Measurements from ENCODE around the gene TRAPPC2L.
A peak's percentile ranks its signal among the peaks of the same experiment; 100 is the strongest.

TRAPPC2L gene

DNA sequence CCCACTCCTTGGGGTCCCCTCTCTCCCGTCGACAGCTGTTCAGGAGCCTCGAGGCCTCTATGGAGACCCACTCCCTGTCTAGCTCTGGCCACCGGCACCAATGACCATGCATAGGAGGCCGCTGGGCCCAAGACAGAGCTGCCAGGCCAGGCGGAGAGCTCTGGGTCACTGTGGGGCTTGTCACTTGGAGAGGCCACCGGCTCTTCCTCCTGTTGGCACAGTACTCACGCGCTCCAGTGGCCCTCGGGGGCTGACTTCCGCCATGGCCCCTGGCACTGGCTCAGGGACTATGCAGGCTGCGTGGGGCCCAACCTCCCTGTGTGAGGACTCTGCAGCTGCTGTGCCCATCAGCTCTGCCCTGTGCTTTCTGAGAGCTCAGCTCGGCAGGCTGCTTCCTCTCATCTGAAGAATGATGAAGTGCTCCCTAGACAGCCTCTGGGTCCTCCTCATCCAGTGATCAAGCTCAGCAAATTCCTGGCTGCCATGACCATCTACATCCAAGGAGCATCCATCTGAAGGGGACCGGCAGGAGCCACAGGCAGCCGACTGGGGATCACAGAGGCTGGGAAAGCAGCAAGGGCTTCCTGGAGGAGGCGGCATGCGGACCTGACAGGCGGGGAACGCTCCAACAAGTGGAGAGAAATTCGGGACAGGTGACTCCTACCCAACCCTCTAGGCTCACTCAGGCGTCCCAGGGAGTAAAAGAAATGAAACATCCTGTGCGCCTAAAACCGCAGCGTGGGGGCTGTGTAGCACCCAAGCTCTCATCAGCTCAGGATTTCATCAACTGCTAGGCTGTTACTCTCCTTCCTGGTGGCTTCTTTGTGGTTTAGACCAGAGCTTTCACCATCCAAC lies 17.0 kb upstream of the TRAPPC2L start:
- DNase-seq, result no peak

DNA sequence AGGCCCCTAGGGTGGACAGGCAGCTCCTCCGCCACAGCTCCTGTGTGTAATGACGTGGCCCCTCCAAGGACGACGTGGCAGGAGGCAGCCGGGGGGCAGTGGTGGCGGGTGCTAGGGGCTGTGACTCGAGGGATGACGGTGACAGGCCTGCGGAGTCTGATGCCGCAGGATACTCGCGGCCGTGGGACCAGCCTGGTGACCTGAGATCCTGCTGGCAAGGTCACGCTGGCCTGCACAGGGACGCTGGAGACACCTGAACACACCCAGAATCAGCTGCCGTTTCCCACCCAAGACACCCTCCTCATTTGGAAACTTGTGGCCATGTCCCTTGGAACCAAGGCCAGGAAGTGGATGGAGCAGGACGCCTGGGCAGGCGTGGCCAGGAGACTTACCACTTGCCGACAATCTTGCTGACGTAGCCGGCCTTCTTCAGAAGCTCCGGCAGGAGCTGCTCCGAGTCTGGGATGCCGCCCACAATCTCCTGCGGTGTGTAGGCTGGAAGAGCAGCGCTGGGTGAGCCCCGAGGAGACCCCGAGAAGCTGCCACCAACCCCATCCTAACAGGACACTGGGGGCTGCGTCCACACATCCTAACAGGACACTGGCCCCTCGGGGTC lies 16.2 kb upstream of the TRAPPC2L start:
- DNase-seq, result no peak

- no peak for DNase-seq
Measured at GRCh38 chr16:88841521-88842307, 15.2 kb upstream of the TRAPPC2L start.

- no peak for DNase-seq
Measured at GRCh38 chr16:88842308-88842756, 14.6 kb upstream of the TRAPPC2L start.

DNA sequence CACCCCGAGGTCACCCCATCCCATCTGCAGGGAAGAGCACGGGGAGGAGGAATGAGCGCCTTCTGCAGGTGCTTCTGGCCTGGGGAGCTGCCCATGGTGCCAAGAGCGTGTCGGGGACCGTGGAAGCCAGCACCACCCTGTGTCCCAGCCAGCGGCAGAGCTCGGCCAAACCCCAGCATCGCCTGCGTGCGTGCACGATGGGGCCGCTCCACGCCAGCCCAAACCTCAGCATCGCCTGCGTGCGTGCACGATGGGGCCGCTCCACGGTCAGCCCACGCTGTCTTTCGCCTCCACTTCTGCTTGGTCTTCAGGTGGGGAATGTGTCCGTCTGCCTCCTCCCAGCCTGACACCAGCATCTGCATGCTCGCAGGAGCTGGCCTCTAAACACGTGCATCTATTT lies 14.1 kb upstream of the TRAPPC2L start:
- DNase-seq, result no peak

DNA sequence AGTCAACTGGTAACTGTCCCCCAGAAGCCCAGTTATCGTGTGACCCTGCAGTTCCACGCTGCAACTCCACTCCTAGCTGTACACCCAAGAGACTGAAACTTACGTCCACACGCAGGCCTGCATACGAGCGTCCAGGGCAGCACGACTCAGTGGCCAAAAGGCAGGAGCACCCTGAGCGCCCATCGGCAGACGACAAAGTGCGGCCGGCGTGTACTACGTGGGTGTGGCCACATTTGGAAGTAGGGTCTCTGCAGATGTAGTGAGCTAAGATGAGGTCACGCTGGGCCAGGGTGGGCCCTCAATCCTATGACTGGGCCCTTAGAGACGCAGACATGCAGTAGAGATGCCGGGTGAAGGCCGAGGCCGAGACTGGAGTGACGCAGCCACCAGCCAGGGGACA lies 13.7 kb upstream of the TRAPPC2L start:
- DNase-seq, result no peak

- no peak for DNase-seq
Measured at GRCh38 chr16:88844419-88845036, 12.4 kb upstream of the TRAPPC2L start.

DNA sequence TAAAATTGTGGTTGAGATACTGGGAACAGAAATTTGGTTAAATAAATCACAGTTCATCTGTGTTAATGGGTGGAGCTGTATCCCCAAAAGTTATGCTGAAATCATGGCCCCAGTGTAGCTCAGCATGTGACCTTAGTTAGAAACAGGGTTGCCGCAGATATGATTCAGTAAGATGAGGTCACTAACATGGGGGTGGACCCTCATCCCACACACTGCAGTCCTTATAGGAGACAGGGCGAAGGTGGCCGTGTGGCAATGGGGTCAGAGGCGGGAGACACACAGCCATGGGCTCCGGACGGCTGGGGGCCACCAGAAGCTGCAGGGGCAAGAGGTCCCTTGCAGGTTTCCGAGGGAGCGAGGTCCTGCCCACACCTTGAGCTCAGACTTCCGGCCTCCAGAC lies 10.8 kb upstream of the TRAPPC2L start:
- no peak for DNase-seq

DNA sequence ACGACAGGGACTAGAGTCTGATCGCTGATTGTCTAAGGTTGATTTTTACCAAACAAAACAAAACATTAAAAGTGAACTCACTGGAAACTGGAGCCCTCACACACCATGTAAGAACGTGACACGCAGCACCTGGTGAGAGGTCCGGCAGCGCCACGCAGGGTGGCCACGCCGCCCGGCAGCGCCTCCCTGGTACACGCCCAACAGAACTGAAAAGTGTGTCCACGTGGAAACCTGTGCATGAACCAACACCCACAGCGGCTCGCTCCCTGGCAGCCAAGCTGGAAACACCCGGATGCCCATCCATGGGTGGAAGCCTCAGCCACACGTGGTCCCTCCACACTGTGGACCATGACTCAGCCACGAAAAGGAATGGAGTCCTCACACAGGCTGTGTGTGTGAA lies 9.3 kb upstream of the TRAPPC2L start:
- no peak for DNase-seq

DNA sequence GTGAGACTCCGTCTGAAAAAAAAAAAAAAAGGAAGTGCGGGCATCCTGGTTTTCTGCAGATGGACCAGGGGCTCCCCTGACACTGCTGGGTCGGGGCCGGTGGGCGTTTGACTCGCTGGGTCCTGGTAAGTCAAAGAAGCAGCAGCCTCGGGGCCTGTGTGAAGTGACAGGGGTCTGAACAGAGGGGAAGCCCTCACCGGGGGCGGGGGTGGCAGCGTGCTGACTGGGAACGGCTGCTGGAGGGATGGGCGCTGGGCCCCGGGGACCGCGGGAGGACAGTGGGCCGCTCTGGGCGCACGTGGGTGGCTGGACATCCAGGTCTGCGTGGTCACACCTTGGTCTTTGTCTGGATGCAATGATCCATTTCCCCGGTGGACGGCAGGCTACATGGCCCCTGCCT lies 8.4 kb upstream of the TRAPPC2L start:
- DNase-seq, result no peak

DNA sequence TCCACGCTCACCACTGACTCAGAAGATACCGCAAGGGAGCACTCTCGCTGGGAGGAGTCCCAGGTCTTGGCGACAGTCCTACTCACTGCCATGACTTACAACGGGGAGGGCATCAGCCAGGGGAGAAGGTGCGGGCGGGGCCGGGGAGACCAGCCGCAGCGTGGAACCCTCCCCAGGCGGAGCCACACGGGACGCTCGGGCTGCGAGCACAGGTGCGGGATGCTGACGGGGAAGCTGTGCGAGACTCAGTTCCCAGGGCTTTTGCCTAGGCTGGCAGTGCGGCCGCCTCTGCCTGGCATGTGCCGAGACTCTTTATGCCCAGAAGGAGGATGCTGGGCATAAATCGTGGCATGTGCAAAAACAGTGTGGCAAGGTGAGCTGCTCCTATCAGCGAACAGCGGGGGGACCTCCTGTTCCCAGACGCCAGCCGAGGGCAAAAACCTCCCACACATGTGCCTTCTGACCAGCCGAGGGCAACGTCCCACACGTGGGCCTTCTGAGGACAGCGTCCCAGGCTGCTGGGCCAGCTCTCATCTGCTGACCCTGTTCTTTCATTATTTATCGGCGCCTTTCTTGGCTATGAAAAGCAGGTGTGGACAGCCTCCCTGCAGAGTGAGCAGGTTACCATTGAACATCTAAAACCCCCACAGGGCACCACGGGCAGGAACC lies 6.3 kb upstream of the TRAPPC2L start:
- DNase-seq, result no peak

DNA sequence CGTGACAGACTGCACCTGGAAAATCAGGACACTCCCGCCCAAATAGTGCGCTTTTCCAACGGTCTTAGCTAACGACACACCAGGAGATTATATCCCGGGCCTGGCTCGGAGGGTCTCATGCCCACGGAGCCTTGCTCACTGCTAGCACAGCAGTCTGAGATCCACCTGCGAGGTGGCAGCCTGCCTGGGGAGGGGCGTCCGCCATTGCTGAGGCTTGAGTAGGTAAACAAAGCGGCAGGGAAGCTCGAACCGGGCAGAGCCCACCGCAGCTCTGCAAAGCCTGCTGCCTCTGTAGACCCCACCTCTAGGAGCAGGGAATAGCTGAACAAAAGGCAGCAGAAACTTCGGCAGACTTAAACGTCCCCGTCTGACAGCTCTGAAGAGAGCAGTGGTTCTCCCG lies 5.3 kb upstream of the TRAPPC2L start:
- DNase-seq, result no peak

GRCh38 chr16:88853325-88853941 lies 3.5 kb upstream of the TRAPPC2L start:
- no peak for DNase-seq

DNA sequence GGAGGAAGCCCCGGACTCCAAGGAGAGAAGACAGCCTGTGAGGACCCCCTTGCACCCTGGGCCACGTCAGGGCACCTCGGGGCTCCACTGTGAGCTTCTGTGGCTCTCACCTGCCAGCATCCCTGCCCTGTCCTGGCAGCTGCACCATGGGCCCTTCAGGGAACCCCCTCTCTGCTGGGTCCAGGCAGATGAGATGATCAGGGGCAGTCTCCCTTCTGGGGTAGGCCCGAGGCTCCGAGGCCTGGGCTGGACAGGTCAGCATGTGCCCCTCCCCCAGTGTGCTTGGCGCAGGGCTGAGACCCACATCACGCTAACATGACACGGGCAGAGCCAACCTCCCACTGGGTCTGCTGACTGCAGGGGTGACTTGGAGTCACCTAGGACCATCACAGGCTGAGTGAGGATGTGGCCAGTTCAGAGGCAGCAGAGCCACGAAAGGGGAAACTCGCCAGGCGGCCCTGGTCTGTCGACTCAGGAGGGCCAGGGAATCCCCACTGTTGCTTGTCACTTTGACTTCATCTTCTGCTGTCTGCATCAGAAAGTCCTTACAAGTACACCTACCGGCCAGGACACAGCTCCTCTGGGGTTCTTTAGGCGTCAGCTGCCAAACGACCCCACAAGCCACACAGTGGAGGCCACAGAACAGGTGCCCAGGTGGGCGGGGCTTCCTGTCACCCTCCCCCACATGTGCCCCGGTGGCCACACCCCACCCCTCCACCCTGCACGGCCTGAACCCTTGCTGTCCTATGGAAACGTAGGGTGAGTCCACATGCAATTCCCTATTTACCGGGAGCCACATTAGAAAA lies 2.4 kb upstream of the TRAPPC2L start:
- peak; percentile 10 to 14 for DNase-seq

DNA sequence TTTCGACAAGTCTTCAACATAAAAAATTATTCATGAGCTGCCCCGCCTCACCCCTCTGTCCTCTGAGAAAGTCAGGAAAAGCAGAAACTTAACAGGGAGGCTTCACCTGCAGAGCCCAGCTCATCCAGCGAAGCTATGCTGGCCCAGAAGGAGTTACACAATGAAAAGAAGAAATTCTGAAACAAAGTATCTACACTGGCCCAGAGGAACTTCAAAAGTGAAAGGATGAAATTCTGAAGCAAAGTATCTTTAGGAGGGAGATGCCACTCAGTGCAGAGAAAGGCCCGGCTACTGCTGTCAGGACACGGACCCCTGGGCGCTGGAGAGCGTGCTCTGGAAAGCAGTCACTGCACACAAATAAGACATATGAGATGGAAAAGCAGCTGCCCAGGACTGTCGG lies 1.8 kb upstream of the TRAPPC2L start:
- DNase-seq, result no peak

- no peak for DNase-seq
Measured at GRCh38 chr16:88855736-88856121, 1.2 kb upstream of the TRAPPC2L start.

- peak in 1 of 2 donors; percentile 5 for DNase-seq
Measured at GRCh38 chr16:88856122-88856827, 652 bp upstream of the TRAPPC2L start.

GRCh38 chr16:88857728-88858339 lies 907 bp downstream of the TRAPPC2L start:
- DNase-seq, result peak; percentile 76 to 77

- DNase-seq, result no peak
Measured at GRCh38 chr16:88859381-88860091, 2.6 kb downstream of the TRAPPC2L start.

Measured in activated CD4-positive, alpha-beta T cell treated with anti-CD3 and anti-CD28 coated beads for 4 hours (primary cell).